Calu3 (cell line): ENCODE data around the gene SLC25A43. TPM values are rescaled to one million over a fixed set of nuclear protein-coding genes. Genes with fewer than 3 reads are reported as not detected.
"Not testable (repeated sequence)": the region's sequence is repeated elsewhere in the genome, so short reads cannot be mapped to it uniquely, and the experiment has no call there.

Experiments
- Bru-seq: library from RNA; stranded (reverse); fragments of 400-500 nt; gene quantifications from one replicate; lab custom pipeline; 2021; lab: Mats Ljungman, UMichigan
- BruChase-seq, 2 experiments: library from RNA; stranded (reverse); fragments of 400-500 nt; gene quantifications; one replicate each; lab custom pipeline; 2021; lab: Mats Ljungman, UMichigan
- BruUV-seq: library from RNA; stranded (reverse); fragments of 400-500 nt; replicated peaks from 2 replicates; lab custom pipeline; 2021; lab: Mats Ljungman, UMichigan
- CTCF ChIA-PET: fragments of 300-600 bp; sonication (Branson Sonifier 250); formaldehyde crosslinking; loops from one replicate; lab custom pipeline; 2022; ENCODE audit warnings: antibody characterized with exemption; lab: Charles Lee
- DNase-seq: peaks from one replicate; pipeline ENCODE4 v3.0.0; 2022
- H3K27ac Mint-ChIP-seq: one replicate; pipeline ENCODE4 v1.8.0; 2022; ENCODE audit warnings: mixed read lengths; ENCODE audit not compliant: unreplicated experiment
- H3K27me3 Mint-ChIP-seq: one replicate; pipeline ENCODE4 v1.8.0; 2022; ENCODE audit warnings: mixed read lengths; ENCODE audit not compliant: unreplicated experiment
- H3K36me3 Mint-ChIP-seq: one replicate; pipeline ENCODE4 v1.8.0; 2022; ENCODE audit warnings: mild to moderate bottlenecking, moderate library complexity, mixed read lengths; ENCODE audit not compliant: insufficient read depth, unreplicated experiment
- H3K4me1 Mint-ChIP-seq: one replicate; pipeline ENCODE4 v1.8.0; 2022; ENCODE audit warnings: mild to moderate bottlenecking, low read depth, mixed read lengths; ENCODE audit not compliant: unreplicated experiment
- H3K4me3 Mint-ChIP-seq: one replicate; pipeline ENCODE4 v1.8.0; 2022; ENCODE audit warnings: mild to moderate bottlenecking, low read depth, moderate library complexity, mixed read lengths; ENCODE audit not compliant: unreplicated experiment
- H3K9me3 Mint-ChIP-seq: one replicate; pipeline ENCODE4 v1.8.0; 2022; ENCODE audit warnings: low read depth, mixed read lengths; ENCODE audit not compliant: unreplicated experiment
- intact Hi-C: fragments of 100-400 bp; cut with micrococcal nuclease; formaldehyde crosslinking; loops from one replicate; pipeline ENCODE4 v1.10.0; 2022; ENCODE audit not compliant: unreplicated experiment
- long read RNA-seq: library from polyadenylated mRNA; stranded (forward); transcript quantifications from one replicate; pipeline ENCODE4 v2.0.0, GENCODE V29; 2022
- total RNA-seq: library from RNA; stranded (reverse); gene quantifications from 2 replicates; pipeline ENCODE4 v1.2.3, GENCODE V29; 2022
- TF ChIP-seq, protein P1 (sequence below): fragments of 200-600 bp; IDR thresholded peaks from one replicate; pipeline ENCODE4 v1.8.0; 2022; ENCODE audit warnings: antibody characterized with exemption; ENCODE audit not compliant: unreplicated experiment

SLC25A43 gene
- total RNA-seq (14.3 and 15.5 TPM in 2 replicates), Bru-seq, nascent RNA (percentile 59 among the genes with signal in this experiment), BruChase-seq, experiment 1, labeled RNA remaining after a 6-hour chase (percentile 64 among the genes with signal in this experiment), BruChase-seq, experiment 2, labeled RNA remaining after a 2-hour chase (percentile 68 among the genes with signal in this experiment)
- long read RNA-seq, transcript SLC25A43-201 (5 exons, 2,783 nt) = major isoform, 10 of 18 reads
- long read RNA-seq, partial matches to known transcripts = 0 of 18 reads
- long read RNA-seq, other reads (novel, unspliced or antisense) = 8 of 18 reads

DNA sequence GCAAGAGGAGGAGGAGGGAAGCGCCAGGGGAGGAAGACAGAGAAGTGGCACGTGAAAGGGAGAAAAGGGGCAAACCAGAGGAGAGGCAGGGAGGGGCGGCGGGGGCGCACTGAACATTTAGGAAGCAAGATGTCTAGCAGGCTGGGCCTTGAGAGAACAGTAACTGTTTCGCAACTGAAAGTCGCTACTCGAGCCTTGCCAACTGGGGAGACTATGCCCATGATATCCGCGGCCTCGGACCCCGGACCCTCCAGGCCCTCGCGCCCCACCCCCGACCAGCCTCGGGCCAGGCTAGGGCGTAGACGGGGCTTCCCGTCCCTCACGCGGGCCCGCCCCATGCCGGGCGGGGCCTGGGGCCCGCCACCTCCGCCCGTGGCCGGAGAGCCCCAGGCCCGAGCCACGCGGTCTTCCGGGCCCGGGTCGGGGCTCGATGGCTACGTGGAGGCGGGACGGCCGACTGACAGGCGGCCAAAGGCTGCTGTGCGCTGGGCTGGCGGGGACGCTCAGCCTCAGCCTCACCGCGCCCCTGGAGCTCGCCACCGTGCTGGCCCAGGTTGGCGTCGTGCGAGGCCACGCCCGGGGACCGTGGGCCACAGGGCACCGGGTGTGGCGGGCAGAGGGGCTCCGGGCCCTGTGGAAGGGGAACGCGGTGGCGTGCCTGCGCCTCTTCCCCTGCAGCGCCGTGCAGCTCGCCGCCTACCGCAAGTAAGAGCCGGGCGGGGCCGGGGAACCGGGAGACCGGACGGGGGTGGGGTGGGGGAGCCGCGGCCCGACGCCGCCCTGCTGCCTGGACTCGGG lies at the start of gene SLC25A43:
Gene SLC25A43, plus strand, starts transcription at position 363 of the 798 bp plus-strand sequence. Its CDS starts 68 bp downstream, at position 431.
- H3K36me3 Mint-ChIP-seq = peaks cover 6% of the 10 kb centered on the region
- no peaks in the 10 kb centered on the region for H3K9me3 Mint-ChIP-seq
- no peaks in the 10 kb centered on the region for H3K27me3 Mint-ChIP-seq
- intact Hi-C loops = no loop called here
- BruUV-seq = no TSS peak
- peak within 1 kb of the TSS; percentile 78 for H3K4me3 Mint-ChIP-seq
- CTCF ChIA-PET = interaction anchor here (0.6 to 0.8 kb wide), 4 partner anchors 11 to 384 kb away, joined by 3 to 5 read pairs (median 4); no protein-coding TSS in a partner anchor
- peaks cover 12% of the 10 kb centered on the region for H3K4me1 Mint-ChIP-seq
- TF ChIP-seq, protein P1, sequence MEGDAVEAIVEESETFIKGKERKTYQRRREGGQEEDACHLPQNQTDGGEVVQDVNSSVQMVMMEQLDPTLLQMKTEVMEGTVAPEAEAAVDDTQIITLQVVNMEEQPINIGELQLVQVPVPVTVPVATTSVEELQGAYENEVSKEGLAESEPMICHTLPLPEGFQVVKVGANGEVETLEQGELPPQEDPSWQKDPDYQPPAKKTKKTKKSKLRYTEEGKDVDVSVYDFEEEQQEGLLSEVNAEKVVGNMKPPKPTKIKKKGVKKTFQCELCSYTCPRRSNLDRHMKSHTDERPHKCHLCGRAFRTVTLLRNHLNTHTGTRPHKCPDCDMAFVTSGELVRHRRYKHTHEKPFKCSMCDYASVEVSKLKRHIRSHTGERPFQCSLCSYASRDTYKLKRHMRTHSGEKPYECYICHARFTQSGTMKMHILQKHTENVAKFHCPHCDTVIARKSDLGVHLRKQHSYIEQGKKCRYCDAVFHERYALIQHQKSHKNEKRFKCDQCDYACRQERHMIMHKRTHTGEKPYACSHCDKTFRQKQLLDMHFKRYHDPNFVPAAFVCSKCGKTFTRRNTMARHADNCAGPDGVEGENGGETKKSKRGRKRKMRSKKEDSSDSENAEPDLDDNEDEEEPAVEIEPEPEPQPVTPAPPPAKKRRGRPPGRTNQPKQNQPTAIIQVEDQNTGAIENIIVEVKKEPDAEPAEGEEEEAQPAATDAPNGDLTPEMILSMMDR = no peak
- DNase-seq = peak; percentile 33
- peak within 1 kb of the TSS; percentile 89 for H3K27ac Mint-ChIP-seq

DNA sequence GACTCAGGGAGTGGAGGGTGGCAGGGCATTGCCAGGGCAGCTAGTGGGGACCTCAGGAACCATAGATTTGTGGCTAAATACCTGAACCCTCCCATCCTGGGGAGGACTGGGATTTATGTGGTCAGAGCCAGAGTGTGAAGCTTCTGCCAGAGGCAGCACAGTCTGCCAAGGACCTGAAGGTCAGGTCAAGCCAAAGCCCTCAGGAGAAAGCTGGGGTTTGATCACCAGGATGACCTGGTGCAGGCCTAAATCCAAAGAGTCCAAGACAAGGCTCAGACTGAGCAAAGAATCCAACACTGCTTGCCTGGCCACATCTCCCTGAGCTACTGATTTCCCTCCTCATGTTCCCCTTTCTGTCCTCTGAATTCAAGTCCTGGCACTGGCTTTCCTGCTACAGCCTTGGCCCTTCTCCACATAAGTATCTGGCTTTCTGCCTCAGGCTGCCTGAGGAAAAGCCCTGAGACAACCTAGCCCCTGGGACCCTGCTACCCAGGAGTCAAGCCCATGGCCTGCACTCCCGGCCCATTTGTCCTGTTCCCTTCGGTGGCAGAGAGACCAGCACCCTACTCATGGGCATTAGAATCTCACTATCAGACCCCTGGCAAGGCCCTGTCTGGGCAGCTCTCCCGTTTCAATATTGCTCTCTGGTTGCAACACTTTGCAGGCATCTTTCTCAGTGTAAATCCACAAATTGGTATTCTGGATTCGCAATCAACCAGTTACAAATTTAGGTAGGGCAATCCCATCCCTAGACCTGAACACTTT lies 39.3 kb upstream of the SLC25A43 start:
- Mint-ChIP-seq H3K27me3 (peaks cover 13% of the 10 kb centered on the region), H3K4me3 (no peak overlapping the region), H3K36me3 (no peaks in the 10 kb centered on the region), H3K27ac (no peak overlapping the region), H3K9me3 (no peaks in the 10 kb centered on the region), H3K4me1 (no peaks in the 10 kb centered on the region)
- TF ChIP-seq, protein P1 = no peak
- BruUV-seq = no TSS peak
- CTCF ChIA-PET = no interaction called here
- intact Hi-C loops = no loop called here
- no peak for DNase-seq

GRCh38 chrX:119361451-119361850 lies 37.7 kb upstream of the SLC25A43 start:
- intact Hi-C loops, H3K4me1 Mint-ChIP-seq, H3K27me3 Mint-ChIP-seq, H3K36me3 Mint-ChIP-seq, BruUV-seq, CTCF ChIA-PET, DNase-seq, H3K9me3 Mint-ChIP-seq, H3K4me3 Mint-ChIP-seq, H3K27ac Mint-ChIP-seq: not testable (repeated sequence)

DNA sequence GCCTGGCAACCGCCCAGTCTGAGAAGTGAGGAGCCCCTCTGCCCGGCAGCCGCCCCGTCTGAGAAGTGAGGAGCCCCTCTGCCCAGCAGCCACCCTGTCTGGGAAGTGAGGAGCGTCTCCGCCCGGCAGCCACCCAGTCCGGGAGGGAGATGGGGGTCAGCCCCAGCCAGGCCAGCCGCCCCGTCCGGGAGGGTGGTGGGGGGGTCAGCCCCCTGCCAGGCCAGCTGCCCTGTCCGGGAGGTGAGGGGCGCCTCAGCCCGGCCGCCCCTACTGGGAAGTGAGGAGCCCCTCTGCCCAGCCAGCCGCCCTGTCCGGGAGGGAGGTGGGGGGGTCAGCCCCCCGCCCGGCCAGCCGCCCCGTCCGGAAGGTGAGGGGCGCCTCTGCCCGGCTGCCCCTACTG lies 37.1 kb upstream of the SLC25A43 start:
- CTCF ChIA-PET, DNase-seq, H3K27me3 Mint-ChIP-seq, H3K9me3 Mint-ChIP-seq, H3K36me3 Mint-ChIP-seq, intact Hi-C loops, H3K4me3 Mint-ChIP-seq, H3K4me1 Mint-ChIP-seq, H3K27ac Mint-ChIP-seq, BruUV-seq: not testable (repeated sequence)

- TF ChIP-seq, protein P1 = no peak
- BruUV-seq = no TSS peak
- no peak for DNase-seq
- CTCF ChIA-PET = no interaction called here
- Mint-ChIP-seq H3K27ac (no peak overlapping the region), H3K27me3 (peaks cover 8% of the 10 kb centered on the region), H3K4me3 (no peak overlapping the region), H3K36me3 (no peaks in the 10 kb centered on the region), H3K9me3 (no peaks in the 10 kb centered on the region), H3K4me1 (no peaks in the 10 kb centered on the region)
- intact Hi-C loops = no loop called here
Observed at GRCh38 chrX:119363391-119363790, 35.7 kb upstream of the SLC25A43 start.

DNA sequence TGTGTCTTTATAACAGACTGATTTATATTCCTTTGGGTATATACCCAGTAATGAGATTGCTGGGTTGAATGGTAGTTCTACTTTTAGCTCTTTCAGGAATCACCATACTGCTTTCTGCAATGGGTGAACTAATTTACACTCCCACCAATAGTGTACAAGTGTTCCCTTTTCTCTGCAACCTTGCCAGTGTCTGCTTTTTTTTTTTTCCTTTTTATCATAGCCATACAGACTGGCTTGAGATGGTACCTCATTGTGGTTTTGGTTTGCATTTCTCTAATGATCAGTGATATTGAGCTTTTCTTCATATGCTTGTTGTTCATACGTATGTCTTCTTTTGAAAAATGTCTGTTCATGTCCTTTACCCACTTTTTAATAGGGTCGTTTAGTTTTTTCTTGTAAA lies 27.3 kb upstream of the SLC25A43 start:
- intact Hi-C loops, H3K36me3 Mint-ChIP-seq, BruUV-seq, H3K4me3 Mint-ChIP-seq, DNase-seq, H3K4me1 Mint-ChIP-seq, H3K27ac Mint-ChIP-seq, H3K9me3 Mint-ChIP-seq, CTCF ChIA-PET: not testable (repeated sequence)
- peaks cover 33% of the 10 kb centered on the region for H3K27me3 Mint-ChIP-seq
